Measurements from ENCODE around the gene SUN1.

DNA sequence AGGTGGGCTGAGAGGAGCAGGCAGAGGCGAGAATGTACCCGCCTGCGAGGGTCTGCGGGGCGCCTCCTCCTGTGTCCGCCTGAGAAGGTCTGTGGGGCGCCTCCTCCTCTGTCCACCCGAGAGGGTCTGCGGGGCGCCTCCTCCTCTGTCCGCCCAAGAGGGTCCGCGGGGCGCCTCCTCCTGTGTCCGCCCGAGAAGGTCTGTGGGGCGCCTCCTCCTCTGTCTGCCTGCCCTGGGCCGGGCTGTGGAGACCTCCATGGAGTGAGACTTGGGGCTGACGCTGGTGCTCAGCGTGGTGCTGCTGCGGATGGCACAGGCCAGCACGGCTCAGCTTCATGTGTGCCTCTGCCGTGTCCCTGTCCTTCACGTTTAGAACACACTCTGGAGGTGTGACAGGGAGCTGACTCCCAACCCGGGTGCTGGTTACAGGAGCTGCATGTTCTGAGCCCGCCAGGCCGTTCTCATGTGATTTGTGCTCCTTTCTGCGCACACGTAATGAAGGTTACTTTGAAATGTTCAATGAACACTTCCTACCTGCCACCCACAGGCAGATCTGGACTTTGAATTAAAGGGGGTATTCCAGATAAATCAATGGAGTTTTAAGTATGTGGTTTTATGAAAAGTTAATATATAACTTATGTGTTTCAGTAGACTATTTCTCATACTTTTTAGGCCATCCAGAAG lies 23.6 kb downstream of the SUN1 start:
- TF ChIP-seq TAF1 (IDR thresholded peaks at IDR 0.05; ENCODE audit: borderline replicate concordance, insufficient read depth, low read length) (no peak), SIN3A (IDR thresholded peaks at IDR 0.05; ENCODE audit: borderline replicate concordance, insufficient read depth, low read length) (no peak), POLR2AphosphoS5 (IDR thresholded peaks at IDR 0.05; ENCODE audit: low read depth, low read length) (no peak)
- TF ChIP-seq, protein P1, sequence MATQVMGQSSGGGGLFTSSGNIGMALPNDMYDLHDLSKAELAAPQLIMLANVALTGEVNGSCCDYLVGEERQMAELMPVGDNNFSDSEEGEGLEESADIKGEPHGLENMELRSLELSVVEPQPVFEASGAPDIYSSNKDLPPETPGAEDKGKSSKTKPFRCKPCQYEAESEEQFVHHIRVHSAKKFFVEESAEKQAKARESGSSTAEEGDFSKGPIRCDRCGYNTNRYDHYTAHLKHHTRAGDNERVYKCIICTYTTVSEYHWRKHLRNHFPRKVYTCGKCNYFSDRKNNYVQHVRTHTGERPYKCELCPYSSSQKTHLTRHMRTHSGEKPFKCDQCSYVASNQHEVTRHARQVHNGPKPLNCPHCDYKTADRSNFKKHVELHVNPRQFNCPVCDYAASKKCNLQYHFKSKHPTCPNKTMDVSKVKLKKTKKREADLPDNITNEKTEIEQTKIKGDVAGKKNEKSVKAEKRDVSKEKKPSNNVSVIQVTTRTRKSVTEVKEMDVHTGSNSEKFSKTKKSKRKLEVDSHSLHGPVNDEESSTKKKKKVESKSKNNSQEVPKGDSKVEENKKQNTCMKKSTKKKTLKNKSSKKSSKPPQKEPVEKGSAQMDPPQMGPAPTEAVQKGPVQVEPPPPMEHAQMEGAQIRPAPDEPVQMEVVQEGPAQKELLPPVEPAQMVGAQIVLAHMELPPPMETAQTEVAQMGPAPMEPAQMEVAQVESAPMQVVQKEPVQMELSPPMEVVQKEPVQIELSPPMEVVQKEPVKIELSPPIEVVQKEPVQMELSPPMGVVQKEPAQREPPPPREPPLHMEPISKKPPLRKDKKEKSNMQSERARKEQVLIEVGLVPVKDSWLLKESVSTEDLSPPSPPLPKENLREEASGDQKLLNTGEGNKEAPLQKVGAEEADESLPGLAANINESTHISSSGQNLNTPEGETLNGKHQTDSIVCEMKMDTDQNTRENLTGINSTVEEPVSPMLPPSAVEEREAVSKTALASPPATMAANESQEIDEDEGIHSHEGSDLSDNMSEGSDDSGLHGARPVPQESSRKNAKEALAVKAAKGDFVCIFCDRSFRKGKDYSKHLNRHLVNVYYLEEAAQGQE (IDR thresholded peaks at IDR 0.05; ENCODE audit: insufficient read depth in 1 of 2, low read depth in 2 of 2, low read length in 2 of 2) = no peak

Data from PFSK-1 (cell line).